Kidney epithelial cell (primary cell): ENCODE measurements around the gene PDGFRB. TPM values are rescaled to one million over a fixed set of nuclear protein-coding genes. Genes with fewer than 3 reads are reported as not detected.

Experiments used
- DNase-seq: peaks from one replicate; pipeline ENCODE4 v3.0.0-alpha.2; 2010; ENCODE audit warnings: low read depth
- H3K27me3 ChIP-seq: 2 replicates; pipeline ENCODE4 v1.6.0; 2011; ENCODE audit warnings: low read length; ENCODE audit not compliant: control insufficient read depth, insufficient read depth
- H3K36me3 ChIP-seq: 2 replicates; pipeline ENCODE4 v1.5.1; 2011; ENCODE audit warnings: low read length; ENCODE audit not compliant: control insufficient read depth, insufficient read depth
- H3K4me3 ChIP-seq: 2 replicates; pipeline ENCODE4 v1.5.1; 2011; ENCODE audit warnings: low read depth, mild to moderate bottlenecking, control low read depth, low read length
- CTCF ChIP-seq: IDR thresholded peaks from 2 replicates; pipeline ENCODE4 v1.5.1; 2011; ENCODE audit warnings: mild to moderate bottlenecking, moderate library complexity, low read length, control low read depth, inconsistent platforms; ENCODE audit not compliant: insufficient read depth, poor library complexity, severe bottlenecking
- total RNA-seq: library from RNA; depleted of rRNA; stranded (reverse); fragments of >200 nt; gene quantifications from 2 replicates; pipeline ENCODE4 v1.2.3, GENCODE V29; 2015

Gene PDGFRB
- total RNA-seq, 1 donor from 2014 or later: 18.3 TPM

GRCh38 chr5:150196986-150197385, 41.3 kb upstream of the PDGFRB start:
- no peak for DNase-seq
- Histone ChIP-seq H3K27me3 (peaks cover 28% of the 10 kb centered on the region), H3K36me3 (no peaks in the 10 kb centered on the region), H3K4me3 (no peak overlapping the region)
- TF ChIP-seq CTCF: no peak

- no peak overlapping the region for H3K4me3 ChIP-seq
- no peak for TF ChIP-seq CTCF
- DNase-seq: no peak
- peaks cover 31% of the 10 kb centered on the region for H3K27me3 ChIP-seq
- H3K36me3 ChIP-seq: no peaks in the 10 kb centered on the region
Observed at GRCh38 chr5:150196514-150196913, 40.9 kb upstream of the PDGFRB start.

GRCh38 chr5:150195736-150196485, 40.3 kb upstream of the PDGFRB start:
- Histone ChIP-seq H3K36me3 (no peaks in the 10 kb centered on the region), H3K27me3 (peaks cover 32% of the 10 kb centered on the region), H3K4me3 (no peak overlapping the region)
- no peak for DNase-seq
- TF ChIP-seq CTCF: no peak

GRCh38 chr5:150192462-150192861, 36.8 kb upstream of the PDGFRB start:
- DNase-seq: no peak
- no peak for TF ChIP-seq CTCF
- Histone ChIP-seq H3K27me3 (peaks cover 50% of the 10 kb centered on the region), H3K36me3 (no peaks in the 10 kb centered on the region), H3K4me3 (no peak overlapping the region)

- H3K4me3 ChIP-seq: no peak overlapping the region
- peaks cover 49% of the 10 kb centered on the region for H3K27me3 ChIP-seq
- DNase-seq: no peak
- TF ChIP-seq CTCF: no peak
- H3K36me3 ChIP-seq: no peaks in the 10 kb centered on the region
Observed at GRCh38 chr5:150190987-150191386, 35.3 kb upstream of the PDGFRB start.

GRCh38 chr5:150190503-150190979, 34.9 kb upstream of the PDGFRB start:
- H3K27me3 ChIP-seq: peaks cover 49% of the 10 kb centered on the region
- DNase-seq: no peak
- no peaks in the 10 kb centered on the region for H3K36me3 ChIP-seq
- H3K4me3 ChIP-seq: no peak overlapping the region
- no peak for TF ChIP-seq CTCF
